Vagina (tissue), 2 donors: ENCODE measurements around the gene DSCAML1.

ENCODE experiments used
- POLR2A ChIP-seq, 2 donors: fragments of 450-650 bp; IDR thresholded peaks; one replicate each; pipeline ENCODE4 v1.6.1; 2017; ENCODE audit warnings: antibody characterized with exemption in 2 of 2, mild to moderate bottlenecking in 2 of 2, moderate library complexity in 2 of 2
- TF ChIP-seq, protein P1 (sequence below), 3 experiments: fragments of 450-650 bp in 2 of 3; fragments of 200-600 bp in 1 of 3; sonication (generic) in 1 of 3; IDR thresholded peaks; one replicate each; pipeline ENCODE4 v1.5.1; 2017 to 2019; ENCODE audit warnings: antibody characterized with exemption in 3 of 3, mild to moderate bottlenecking in 2 of 3, moderate library complexity in 2 of 3

DNA sequence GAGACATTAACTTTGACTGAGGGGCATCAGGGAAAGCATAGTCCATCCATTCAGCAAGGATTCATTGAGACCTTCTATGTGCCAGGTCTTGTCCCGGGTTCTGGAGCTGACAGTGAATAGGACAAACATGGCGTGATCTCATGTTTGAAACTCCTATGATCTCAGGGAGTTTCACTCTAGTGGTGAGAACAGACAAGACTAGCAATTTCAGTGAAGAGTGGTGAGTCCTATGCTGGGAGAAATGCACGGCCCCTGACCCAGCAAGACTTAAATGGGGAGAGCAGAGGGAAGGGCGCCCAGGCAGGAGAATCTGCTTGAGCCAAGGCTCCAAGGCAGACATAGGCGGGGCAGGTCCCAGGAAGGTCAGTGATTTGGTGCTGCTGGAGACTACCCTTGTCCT lies 313.6 kb downstream of the DSCAML1 start:
- TF ChIP-seq POLR2A (IDR thresholded peaks at IDR 0.05) = no peak
- TF ChIP-seq, protein P1, sequence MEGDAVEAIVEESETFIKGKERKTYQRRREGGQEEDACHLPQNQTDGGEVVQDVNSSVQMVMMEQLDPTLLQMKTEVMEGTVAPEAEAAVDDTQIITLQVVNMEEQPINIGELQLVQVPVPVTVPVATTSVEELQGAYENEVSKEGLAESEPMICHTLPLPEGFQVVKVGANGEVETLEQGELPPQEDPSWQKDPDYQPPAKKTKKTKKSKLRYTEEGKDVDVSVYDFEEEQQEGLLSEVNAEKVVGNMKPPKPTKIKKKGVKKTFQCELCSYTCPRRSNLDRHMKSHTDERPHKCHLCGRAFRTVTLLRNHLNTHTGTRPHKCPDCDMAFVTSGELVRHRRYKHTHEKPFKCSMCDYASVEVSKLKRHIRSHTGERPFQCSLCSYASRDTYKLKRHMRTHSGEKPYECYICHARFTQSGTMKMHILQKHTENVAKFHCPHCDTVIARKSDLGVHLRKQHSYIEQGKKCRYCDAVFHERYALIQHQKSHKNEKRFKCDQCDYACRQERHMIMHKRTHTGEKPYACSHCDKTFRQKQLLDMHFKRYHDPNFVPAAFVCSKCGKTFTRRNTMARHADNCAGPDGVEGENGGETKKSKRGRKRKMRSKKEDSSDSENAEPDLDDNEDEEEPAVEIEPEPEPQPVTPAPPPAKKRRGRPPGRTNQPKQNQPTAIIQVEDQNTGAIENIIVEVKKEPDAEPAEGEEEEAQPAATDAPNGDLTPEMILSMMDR (IDR thresholded peaks at IDR 0.05) = no peak
